ENCODE results near the gene MPPED2.

The MPPED2 gene

DNA sequence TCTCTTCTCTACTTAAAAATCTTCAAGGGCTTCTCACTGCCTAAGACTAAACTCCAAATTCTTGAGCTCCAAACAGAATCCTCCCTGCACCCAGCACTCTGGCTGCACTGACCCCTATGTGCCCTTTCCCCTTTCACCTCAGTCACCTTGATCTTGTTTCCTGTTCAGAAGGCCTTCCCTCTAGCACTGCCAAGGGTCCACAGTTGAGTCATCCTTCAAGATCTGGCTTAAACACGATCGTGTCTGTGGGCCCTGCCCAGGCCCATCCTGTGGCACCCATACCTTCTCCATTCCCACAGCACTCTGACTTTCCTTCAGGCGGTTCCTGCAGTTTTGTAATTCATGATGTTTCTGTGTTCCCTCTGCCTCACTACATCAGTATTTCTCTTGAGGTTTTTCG lies 134.0 kb downstream of the MPPED2 start:
- TF ChIP-seq, protein P1, sequence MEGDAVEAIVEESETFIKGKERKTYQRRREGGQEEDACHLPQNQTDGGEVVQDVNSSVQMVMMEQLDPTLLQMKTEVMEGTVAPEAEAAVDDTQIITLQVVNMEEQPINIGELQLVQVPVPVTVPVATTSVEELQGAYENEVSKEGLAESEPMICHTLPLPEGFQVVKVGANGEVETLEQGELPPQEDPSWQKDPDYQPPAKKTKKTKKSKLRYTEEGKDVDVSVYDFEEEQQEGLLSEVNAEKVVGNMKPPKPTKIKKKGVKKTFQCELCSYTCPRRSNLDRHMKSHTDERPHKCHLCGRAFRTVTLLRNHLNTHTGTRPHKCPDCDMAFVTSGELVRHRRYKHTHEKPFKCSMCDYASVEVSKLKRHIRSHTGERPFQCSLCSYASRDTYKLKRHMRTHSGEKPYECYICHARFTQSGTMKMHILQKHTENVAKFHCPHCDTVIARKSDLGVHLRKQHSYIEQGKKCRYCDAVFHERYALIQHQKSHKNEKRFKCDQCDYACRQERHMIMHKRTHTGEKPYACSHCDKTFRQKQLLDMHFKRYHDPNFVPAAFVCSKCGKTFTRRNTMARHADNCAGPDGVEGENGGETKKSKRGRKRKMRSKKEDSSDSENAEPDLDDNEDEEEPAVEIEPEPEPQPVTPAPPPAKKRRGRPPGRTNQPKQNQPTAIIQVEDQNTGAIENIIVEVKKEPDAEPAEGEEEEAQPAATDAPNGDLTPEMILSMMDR (IDR thresholded peaks at IDR 0.05; ENCODE audit: low read depth, low read length, missing control alignments): no peak
- in situ Hi-C loops (cut with HindIII; ENCODE audit: low sequenced_read_pairs): no loop called here
- DNase-seq (ENCODE audit: low read depth): no peak

GRCh38 chr11:30451626-30452025 lies 134.5 kb downstream of the MPPED2 start:
- no peak for DNase-seq (ENCODE audit: low read depth)
- H3K4me3 ChIP-seq (ENCODE audit: low read depth, low read length): no peak overlapping the region
- in situ Hi-C loops (cut with HindIII; ENCODE audit: low sequenced_read_pairs): no loop called here
- TF ChIP-seq, protein P1 (IDR thresholded peaks at IDR 0.05; ENCODE audit: low read depth, low read length, missing control alignments): no peak

More for the DNA sequence above, 134.0 kb downstream of the MPPED2 start:
- H3K4me3 ChIP-seq (ENCODE audit: low read depth, low read length): no peak overlapping the region

- in situ Hi-C loops (cut with HindIII; ENCODE audit: low sequenced_read_pairs): no loop called here
- no peak overlapping the region for H3K4me3 ChIP-seq (ENCODE audit: low read depth, low read length)
- no peak for DNase-seq (ENCODE audit: low read depth)
- TF ChIP-seq, protein P1 (IDR thresholded peaks at IDR 0.05; ENCODE audit: low read depth, low read length, missing control alignments): no peak
These were observed 135.0 kb downstream of the MPPED2 start for GRCh38 chr11:30451167-30451566.

DNA sequence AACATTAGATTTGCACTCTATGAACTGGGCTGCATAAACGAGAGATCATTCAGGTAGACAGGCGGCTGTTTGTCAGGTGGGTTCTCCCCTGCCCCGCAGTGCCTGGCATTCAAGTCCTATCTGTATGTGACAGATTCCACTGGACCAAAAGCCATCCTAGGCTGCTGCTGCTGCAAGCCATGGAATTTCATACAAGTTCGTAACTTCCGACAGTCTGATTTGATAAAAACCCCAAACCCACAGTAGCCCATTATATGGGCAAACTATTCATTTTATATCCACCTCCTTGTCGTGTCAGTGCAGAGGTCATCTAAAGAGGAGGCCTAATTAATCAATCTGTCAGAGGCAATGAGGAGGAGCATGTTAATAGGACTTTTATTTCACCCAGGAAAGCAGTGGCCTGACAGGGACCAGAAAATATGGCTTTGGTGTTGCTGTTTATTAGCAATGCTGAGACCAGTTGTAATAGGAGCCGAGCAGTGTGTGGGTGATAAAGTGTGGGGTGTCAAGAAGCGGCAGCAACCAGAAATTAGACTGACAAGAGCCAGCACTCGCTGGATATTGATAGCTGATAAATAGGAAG lies 139.0 kb downstream of the MPPED2 start:
- no peak overlapping the region for H3K4me3 ChIP-seq (ENCODE audit: low read depth, low read length)
- TF ChIP-seq, protein P1 (IDR thresholded peaks at IDR 0.05; ENCODE audit: low read depth, low read length, missing control alignments): no peak
- in situ Hi-C loops (cut with HindIII; ENCODE audit: low sequenced_read_pairs): no loop called here
- no peak for DNase-seq (ENCODE audit: low read depth)

DNA sequence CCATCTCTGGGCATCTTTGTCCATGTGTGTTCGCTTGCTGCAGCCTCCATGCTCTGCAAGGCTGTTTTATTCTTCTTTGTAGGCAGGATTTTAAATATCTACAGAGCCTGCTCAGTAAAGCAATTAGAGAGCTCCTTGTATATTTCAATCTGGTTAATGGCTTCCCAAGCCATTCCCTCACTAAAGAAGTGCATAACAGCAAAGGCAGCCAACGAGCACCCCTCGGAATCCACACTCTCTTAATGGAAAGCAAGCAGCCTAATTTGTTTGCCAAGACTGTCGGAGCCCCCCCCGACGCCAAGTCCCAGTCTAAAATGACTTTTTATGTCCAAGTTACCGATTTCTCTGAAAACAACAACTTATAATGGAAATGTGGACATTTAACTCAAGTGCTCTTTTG lies 139.6 kb downstream of the MPPED2 start:
- in situ Hi-C loops (cut with HindIII; ENCODE audit: low sequenced_read_pairs): no loop called here
- H3K4me3 ChIP-seq (ENCODE audit: low read depth, low read length): no peak overlapping the region
- DNase-seq (ENCODE audit: low read depth): no peak
- TF ChIP-seq, protein P1 (IDR thresholded peaks at IDR 0.05; ENCODE audit: low read depth, low read length, missing control alignments): no peak

GRCh38 chr11:30445056-30445455 lies 141.1 kb downstream of the MPPED2 start:
- no peak overlapping the region for H3K4me3 ChIP-seq (ENCODE audit: low read depth, low read length)
- in situ Hi-C loops (cut with HindIII; ENCODE audit: low sequenced_read_pairs): no loop called here
- TF ChIP-seq, protein P1 (IDR thresholded peaks at IDR 0.05; ENCODE audit: low read depth, low read length, missing control alignments): no peak
- no peak for DNase-seq (ENCODE audit: low read depth)

All from astrocyte of the cerebellum (primary cell).